GM10266 (cell line): ENCODE measurements around the gene RABL2B.

Experiments used
- DNase-seq: peaks from one replicate; pipeline ENCODE4 v3.0.0; 2012; ENCODE audit errors: extremely low spot score
- TF ChIP-seq, protein P1 (sequence below): IDR thresholded peaks from 2 replicates; pipeline ENCODE4 v1.5.1; 2012; ENCODE audit warnings: mild to moderate bottlenecking, low read depth; ENCODE audit not compliant: control insufficient read depth, insufficient read depth; ENCODE audit errors: missing control alignments

RABL2B gene

DNA sequence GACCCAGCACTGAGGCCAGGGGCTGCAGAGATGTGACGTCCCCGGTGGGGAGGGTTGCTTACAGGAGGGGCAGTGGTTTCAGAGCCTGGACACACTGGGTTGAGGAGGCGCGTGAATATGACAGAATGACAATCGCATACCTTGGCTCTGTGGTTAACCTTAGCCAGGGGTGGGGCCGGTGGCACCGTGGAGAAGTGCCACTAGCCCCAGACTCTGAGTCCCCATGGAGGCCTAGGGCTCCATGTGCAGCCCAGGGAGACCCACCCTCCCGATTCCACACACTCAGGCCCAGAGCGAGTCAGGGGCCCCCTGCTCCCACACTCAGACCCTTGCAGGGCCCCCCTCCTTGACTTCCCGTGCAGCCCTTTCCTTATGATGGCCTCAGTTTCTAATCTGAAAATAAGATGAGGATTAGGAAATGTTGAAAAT lies 49.1 kb downstream of the RABL2B start:
- TF ChIP-seq, protein P1, sequence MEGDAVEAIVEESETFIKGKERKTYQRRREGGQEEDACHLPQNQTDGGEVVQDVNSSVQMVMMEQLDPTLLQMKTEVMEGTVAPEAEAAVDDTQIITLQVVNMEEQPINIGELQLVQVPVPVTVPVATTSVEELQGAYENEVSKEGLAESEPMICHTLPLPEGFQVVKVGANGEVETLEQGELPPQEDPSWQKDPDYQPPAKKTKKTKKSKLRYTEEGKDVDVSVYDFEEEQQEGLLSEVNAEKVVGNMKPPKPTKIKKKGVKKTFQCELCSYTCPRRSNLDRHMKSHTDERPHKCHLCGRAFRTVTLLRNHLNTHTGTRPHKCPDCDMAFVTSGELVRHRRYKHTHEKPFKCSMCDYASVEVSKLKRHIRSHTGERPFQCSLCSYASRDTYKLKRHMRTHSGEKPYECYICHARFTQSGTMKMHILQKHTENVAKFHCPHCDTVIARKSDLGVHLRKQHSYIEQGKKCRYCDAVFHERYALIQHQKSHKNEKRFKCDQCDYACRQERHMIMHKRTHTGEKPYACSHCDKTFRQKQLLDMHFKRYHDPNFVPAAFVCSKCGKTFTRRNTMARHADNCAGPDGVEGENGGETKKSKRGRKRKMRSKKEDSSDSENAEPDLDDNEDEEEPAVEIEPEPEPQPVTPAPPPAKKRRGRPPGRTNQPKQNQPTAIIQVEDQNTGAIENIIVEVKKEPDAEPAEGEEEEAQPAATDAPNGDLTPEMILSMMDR: no peak

DNA sequence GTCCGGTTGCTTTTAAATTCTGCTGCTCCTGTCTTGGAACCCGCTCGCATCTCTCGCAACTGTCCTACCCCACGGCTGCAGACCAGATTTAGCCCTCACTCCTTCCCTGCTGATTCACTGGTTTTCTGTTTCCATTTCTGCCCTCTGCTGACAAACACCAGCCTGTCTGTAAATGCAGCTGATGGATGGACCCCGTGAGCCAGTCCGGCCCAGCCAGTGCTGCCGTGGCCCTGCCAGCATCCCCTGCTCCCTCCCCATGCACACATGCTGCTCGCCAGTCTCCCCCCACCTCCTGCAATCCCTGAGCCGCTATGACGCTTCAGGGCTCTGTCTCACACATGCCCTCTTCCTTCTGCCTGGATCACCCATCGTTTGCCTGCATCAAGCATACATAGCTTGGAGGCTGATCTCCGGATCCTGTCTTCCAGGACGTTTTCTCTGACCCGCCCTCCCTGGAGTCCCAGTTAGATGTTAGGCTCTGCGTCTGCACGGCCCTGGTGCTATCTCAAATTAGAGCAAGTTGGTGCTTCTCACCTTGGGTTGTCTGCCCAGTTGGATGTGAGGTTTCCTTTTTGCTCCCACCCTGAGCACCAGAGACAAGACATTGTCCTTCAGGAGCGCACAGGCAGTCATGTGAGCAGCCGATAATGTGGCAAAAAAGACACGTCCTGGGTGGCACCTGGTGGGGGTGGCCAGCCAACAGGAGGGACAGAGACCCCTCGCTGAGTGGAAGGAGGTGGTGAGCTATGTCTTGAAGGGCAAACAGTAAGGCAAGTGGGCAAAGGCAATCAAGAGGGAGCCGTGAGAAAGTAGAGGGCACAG lies 49.7 kb downstream of the RABL2B start:
- TF ChIP-seq, protein P1: no peak
- no peak for DNase-seq

More for the DNA sequence above, 49.1 kb downstream of the RABL2B start:
- DNase-seq: no peak

DNA sequence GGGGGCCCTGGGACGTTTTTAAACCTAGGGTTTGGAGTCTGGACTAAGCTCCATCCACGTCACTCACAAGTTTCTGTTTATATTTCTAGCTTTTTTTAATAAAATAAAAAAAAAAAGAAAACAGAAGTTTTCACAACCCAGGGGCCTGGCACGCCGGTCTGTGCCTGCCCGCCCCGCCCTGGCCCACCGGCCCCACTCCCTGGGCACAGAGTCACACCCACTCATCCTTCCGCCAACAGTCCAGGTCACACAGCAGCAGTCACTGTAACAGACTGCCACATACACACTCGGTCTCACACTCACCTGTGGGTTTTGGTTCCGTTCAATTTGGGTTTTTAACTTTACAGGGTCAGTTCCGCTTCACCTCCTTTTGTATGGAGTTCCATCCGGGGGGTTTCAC lies 50.8 kb downstream of the RABL2B start:
- DNase-seq: no peak
- TF ChIP-seq, protein P1: no peak

DNA sequence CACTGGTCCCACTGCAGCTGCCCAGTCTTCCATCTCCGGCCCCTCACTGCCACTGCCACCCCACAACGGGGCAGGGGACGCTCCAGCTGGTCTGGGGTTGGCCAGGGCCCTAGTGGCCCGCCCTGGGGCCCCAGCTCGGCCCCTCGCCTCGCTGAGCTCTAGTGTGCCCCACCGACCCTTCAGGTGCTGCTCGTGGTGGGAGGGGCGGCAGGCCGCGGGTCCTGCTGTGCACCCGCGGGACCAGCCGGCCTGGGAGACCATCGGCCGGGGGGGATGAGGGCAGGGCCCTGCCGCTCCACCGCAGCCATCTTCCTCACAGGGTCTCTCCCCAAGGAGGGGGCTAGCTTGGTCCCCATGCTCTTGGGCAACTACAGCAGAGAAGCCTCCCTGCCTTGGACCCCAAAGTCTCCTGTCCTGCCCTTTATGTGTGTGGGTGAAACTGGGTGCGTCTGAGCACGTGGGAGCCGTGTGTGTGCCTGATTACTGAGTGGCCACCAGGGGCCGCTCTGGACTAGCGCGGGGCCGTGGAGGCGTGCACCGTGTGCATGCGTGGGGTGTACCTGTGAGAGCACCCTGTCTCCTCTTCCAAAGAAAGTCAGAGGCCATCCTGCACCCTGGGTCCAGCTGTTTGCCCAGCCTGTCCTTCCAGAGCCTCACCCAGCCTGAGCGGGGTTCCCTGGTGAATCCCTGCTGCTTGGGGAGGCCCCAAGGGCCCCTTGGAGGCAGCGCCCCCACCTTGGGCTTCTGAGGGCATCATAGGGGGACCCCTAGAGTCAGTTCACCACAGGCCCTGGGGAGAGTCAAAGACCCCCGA lies 51.4 kb downstream of the RABL2B start:
- DNase-seq: peak; percentile 90
- TF ChIP-seq, protein P1: peak; percentile 74

DNA sequence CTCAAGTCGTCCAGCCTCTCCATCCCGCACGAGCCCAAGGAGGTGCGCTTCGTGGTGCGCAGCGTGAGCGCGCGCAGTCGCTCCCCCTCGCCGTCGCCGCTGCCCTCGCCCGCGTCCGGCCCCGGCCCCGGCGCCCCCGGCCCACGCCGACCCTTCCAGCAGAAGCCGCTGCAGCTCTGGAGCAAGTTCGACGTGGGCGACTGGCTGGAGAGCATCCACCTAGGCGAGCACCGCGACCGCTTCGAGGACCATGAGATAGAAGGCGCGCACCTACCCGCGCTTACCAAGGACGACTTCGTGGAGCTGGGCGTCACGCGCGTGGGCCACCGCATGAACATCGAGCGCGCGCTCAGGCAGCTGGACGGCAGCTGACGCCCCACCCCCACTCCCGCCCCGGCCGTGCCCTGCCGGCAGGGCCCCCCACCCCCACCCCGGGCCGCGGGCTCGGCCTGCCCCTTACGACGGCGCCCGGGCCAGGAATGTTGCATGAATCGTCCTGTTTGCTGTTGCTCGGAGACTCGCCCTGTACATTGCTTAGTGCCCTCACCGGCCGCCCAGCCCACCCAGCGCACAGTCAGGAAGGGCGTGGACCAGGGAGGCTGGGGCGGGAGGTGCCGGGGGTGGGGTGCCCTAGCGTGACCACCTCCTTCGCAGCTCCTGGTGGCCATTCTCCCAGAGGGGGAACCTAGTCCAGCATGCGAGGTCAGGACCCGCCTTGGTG lies 52.3 kb downstream of the RABL2B start:
- TF ChIP-seq, protein P1: no peak
- no peak for DNase-seq

DNA sequence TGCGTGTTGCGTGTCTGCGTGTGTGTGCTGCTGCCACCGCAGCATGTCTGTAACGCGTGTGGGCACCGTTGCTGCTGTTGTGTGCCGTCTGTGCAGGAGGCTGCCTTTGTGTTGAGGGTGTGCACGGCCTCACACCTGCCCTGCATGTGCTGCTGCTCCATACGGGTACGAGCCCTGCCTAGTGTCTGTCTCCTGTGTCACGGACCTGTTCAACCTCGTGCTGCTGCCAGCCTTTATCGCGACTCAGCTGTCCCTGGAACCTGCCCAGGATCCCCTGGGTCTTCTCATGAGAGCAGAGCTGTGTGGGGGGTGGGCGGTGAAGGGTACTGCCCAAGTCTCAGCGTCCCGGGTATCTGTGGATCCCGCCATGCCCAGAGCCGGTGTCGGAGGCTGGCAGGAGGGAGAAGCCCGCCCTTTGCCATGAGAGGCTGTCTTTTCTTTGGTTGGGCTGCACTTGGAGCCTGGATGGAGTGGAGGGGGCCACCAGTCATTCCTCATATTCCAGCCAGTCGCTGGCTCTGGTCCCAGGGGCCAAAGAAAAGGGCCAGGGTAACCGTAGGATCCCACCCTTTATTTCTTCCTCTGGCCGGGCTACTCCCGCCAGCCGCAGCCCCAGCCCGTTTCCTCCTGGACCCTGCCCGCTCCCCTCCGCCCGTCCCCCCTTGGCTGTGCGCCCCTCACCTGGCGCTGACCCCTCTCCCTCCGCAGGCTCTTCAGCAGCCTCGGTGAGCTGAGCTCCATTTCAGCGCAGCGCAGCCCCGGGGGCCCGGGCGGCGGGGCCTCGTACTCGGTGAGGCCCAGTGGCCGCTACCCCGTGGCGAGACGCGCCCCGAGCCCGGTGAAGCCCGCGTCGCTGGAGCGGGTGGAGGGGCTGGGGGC lies 53.2 kb downstream of the RABL2B start:
- TF ChIP-seq, protein P1: no peak
- DNase-seq: no peak
